Neural cell (in vitro differentiated cells): ENCODE results near the gene EPC1. TPM values are rescaled to one million over a fixed set of nuclear protein-coding genes. Genes with fewer than 3 reads are reported as not detected.

Experiments used
- H2AFZ ChIP-seq: fragments of 200-600, 300-800 bp; sonication (generic), shearing (Covaris generic); 2 replicates; pipeline ENCODE4 v1.6.0; 2014; ENCODE audit warnings: low read depth, mild to moderate bottlenecking, antibody characterized with exemption, low read length, moderate library complexity
- H3F3A ChIP-seq: fragments of 200-600 bp; shearing (Covaris generic); 2 replicates; pipeline ENCODE4 v1.6.1; 2016; ENCODE audit warnings: mild to moderate bottlenecking, moderate library complexity, mixed read lengths, antibody characterized with exemption, low read length; ENCODE audit not compliant: insufficient read depth, poor library complexity, severe bottlenecking
- H3K27ac ChIP-seq: fragments of 200-600, 300-800 bp; sonication (generic), shearing (Covaris generic); 2 replicates; pipeline ENCODE4 v1.5.1; 2014; ENCODE audit warnings: mild to moderate bottlenecking, low read length, moderate library complexity
- H3K27me3 ChIP-seq: fragments of 300-800, 200-600 bp; sonication (generic), shearing (Covaris generic); 2 replicates; pipeline ENCODE4 v1.6.0; 2014; ENCODE audit warnings: mild to moderate bottlenecking, low read depth, low read length, moderate library complexity; ENCODE audit not compliant: insufficient read depth
- H3K36me3 ChIP-seq: fragments of 300-800, 200-600 bp; sonication (generic), shearing (Covaris generic); 2 replicates; pipeline ENCODE4 v1.5.1; 2014; ENCODE audit warnings: mild to moderate bottlenecking, antibody characterized with exemption, low read length, moderate library complexity; ENCODE audit not compliant: insufficient read depth
- H3K4me2 ChIP-seq: fragments of 300-800, 200-600 bp; sonication (generic), shearing (Covaris generic); 2 replicates; pipeline ENCODE4 v1.6.0; 2014; ENCODE audit warnings: mild to moderate bottlenecking, low read length
- H3K4me3 ChIP-seq: fragments of 300-800, 200-600 bp; sonication (generic), shearing (Covaris generic); 2 replicates; pipeline ENCODE4 v1.5.1; 2014; ENCODE audit warnings: mild to moderate bottlenecking, low read length, moderate library complexity
- H3K79me2 ChIP-seq: fragments of 200-600 bp; shearing (Covaris generic); replicated peaks from 2 replicates; pipeline ENCODE4 v1.6.0; 2014; ENCODE audit warnings: mild to moderate bottlenecking, low read length, moderate library complexity; ENCODE audit not compliant: insufficient read depth
- H3K9ac ChIP-seq: fragments of 300-800, 200-600 bp; sonication (generic), shearing (Covaris generic); 2 replicates; pipeline ENCODE4 v1.6.1; 2016; ENCODE audit warnings: mild to moderate bottlenecking, low read length, mixed read lengths
- H3K9me2 ChIP-seq: fragments of 200-600 bp; shearing (Covaris generic); 2 replicates; pipeline ENCODE4 v1.6.1; 2016; ENCODE audit warnings: mild to moderate bottlenecking, low read length, mixed read lengths; ENCODE audit not compliant: insufficient read depth
- H3K9me3 ChIP-seq: fragments of 200-600, 300-800 bp; sonication (generic), shearing (Covaris generic); 2 replicates; pipeline ENCODE4 v1.6.1; 2016; ENCODE audit warnings: mild to moderate bottlenecking, mixed run types, low read length, moderate library complexity, mixed read lengths
- H4K20me1 ChIP-seq: fragments of 200-600 bp; shearing (Covaris generic); 2 replicates; pipeline ENCODE4 v1.6.1; 2016; ENCODE audit warnings: mild to moderate bottlenecking, mixed run types; ENCODE audit not compliant: insufficient read depth
- EP300 ChIP-seq: fragments of 450-650 bp; conservative IDR thresholded peaks from 2 replicates; pipeline ENCODE4 v1.6.1; 2014; ENCODE audit warnings: antibody characterized with exemption, mild to moderate bottlenecking, moderate library complexity; ENCODE audit not compliant: poor library complexity, severe bottlenecking
- EZH2 ChIP-seq: fragments of 200-600, 300-800 bp; shearing (Covaris generic), sonication (generic); IDR thresholded peaks from 2 replicates; pipeline ENCODE4 v1.6.1; 2014; ENCODE audit warnings: antibody characterized with exemption, low read length, borderline replicate concordance, mild to moderate bottlenecking; ENCODE audit not compliant: insufficient read depth, poor library complexity, severe bottlenecking
- MXI1 ChIP-seq: fragments of 450-650 bp; conservative IDR thresholded peaks from 2 replicates; pipeline ENCODE4 v1.6.1; 2014; ENCODE audit warnings: antibody characterized with exemption, mild to moderate bottlenecking; ENCODE audit not compliant: poor library complexity, severe bottlenecking
- POLR2AphosphoS5 ChIP-seq: IDR thresholded peaks from 2 replicates; pipeline ENCODE4 v1.6.1; 2012
- RAD21 ChIP-seq: fragments of 450-650 bp; conservative IDR thresholded peaks from 2 replicates; pipeline ENCODE4 v1.6.1; 2014; ENCODE audit warnings: antibody characterized with exemption, mild to moderate bottlenecking, moderate library complexity
- REST ChIP-seq: IDR thresholded peaks from 2 replicates; pipeline ENCODE4 v1.6.1; 2012; ENCODE audit warnings: borderline replicate concordance
- SMC3 ChIP-seq: fragments of 450-650 bp; conservative IDR thresholded peaks from 2 replicates; pipeline ENCODE4 v1.6.1; 2014; ENCODE audit warnings: antibody characterized with exemption, mild to moderate bottlenecking, moderate library complexity; ENCODE audit not compliant: poor library complexity
- TAF1 ChIP-seq: IDR thresholded peaks from 2 replicates; pipeline ENCODE4 v1.6.1; 2012; ENCODE audit warnings: low read depth
- polyA plus RNA-seq: library from polyadenylated mRNA; depleted of rRNA; stranded (reverse); fragments of >200 nt; gene quantifications from 2 replicates; pipeline ENCODE4 v1.2.3, GENCODE V29; 2014
- TF ChIP-seq, protein P1 (sequence below): fragments of 450-650 bp; IDR thresholded peaks from 2 replicates; pipeline ENCODE4 v1.5.1; 2014; ENCODE audit warnings: antibody characterized with exemption, mild to moderate bottlenecking, moderate library complexity; ENCODE audit not compliant: poor library complexity, severe bottlenecking

Gene EPC1
- polyA plus RNA-seq, 1 donor from 2014 or later, result 137 TPM

- Histone ChIP-seq H3K36me3 (no peaks in the 10 kb centered on the region), H4K20me1 (peaks cover 51% of the 10 kb centered on the region), H3F3A (peaks cover 4% of the 10 kb centered on the region), H3K79me2 (peaks cover 98% of the 10 kb centered on the region), H3K9ac (no peak overlapping the region), H3K4me3 (no peak overlapping the region), H3K27ac (no peak overlapping the region), H2AFZ (no peak overlapping the region), H3K27me3 (no peaks in the 10 kb centered on the region), H3K4me2 (no peak overlapping the region), H3K9me2 (no peaks in the 10 kb centered on the region), H3K9me3 (no peaks in the 10 kb centered on the region)
- TF ChIP-seq, protein P1, sequence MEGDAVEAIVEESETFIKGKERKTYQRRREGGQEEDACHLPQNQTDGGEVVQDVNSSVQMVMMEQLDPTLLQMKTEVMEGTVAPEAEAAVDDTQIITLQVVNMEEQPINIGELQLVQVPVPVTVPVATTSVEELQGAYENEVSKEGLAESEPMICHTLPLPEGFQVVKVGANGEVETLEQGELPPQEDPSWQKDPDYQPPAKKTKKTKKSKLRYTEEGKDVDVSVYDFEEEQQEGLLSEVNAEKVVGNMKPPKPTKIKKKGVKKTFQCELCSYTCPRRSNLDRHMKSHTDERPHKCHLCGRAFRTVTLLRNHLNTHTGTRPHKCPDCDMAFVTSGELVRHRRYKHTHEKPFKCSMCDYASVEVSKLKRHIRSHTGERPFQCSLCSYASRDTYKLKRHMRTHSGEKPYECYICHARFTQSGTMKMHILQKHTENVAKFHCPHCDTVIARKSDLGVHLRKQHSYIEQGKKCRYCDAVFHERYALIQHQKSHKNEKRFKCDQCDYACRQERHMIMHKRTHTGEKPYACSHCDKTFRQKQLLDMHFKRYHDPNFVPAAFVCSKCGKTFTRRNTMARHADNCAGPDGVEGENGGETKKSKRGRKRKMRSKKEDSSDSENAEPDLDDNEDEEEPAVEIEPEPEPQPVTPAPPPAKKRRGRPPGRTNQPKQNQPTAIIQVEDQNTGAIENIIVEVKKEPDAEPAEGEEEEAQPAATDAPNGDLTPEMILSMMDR, result no peak
- TF ChIP-seq RAD21 (no peak), REST (no peak), EZH2 (no peak), POLR2AphosphoS5 (no peak), MXI1 (no peak), EP300 (no peak), TAF1 (no peak), SMC3 (no peak)
Observed at GRCh38 chr10:32326680-32327363, 20.1 kb downstream of the EPC1 start.

- Histone ChIP-seq H3K27ac (no peak overlapping the region), H4K20me1 (peaks cover 53% of the 10 kb centered on the region), H3K4me3 (no peak overlapping the region), H3K9ac (no peak overlapping the region), H3F3A (peaks cover 4% of the 10 kb centered on the region), H3K27me3 (no peaks in the 10 kb centered on the region), H3K9me3 (no peaks in the 10 kb centered on the region), H3K79me2 (peaks cover 98% of the 10 kb centered on the region), H3K4me2 (no peak overlapping the region), H3K36me3 (no peaks in the 10 kb centered on the region), H3K9me2 (no peaks in the 10 kb centered on the region), H2AFZ (no peak overlapping the region)
- no peak for TF ChIP-seq TAF1
- TF ChIP-seq EZH2, result no peak
- no peak for TF ChIP-seq POLR2AphosphoS5
- TF ChIP-seq, protein P1, result no peak
- no peak for TF ChIP-seq MXI1
- no peak for TF ChIP-seq REST
- no peak for TF ChIP-seq SMC3
- TF ChIP-seq EP300, result no peak
- TF ChIP-seq RAD21, result no peak
Observed at GRCh38 chr10:32326119-32326518, 20.8 kb downstream of the EPC1 start.
